ENCODE results near the gene PLIN1.

DNA sequence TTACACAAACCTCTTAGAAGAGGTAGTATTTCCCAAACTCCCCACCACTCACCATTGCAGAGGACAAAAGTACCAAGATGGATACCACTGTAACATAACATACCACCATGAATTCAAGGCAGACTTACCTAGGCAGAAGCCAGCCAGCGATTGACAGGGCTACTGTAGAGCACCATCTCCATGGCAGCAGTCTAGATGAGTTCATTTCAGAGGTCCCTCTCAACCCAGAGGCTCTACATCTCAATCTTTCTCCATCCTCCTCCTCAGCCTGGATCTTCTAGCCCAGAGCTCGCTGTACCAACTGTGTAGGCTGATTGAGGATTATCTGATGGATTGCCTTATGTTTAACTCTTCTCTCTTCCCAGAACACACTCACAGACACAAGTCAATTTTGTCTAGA, 2.0 kb upstream of the PLIN1 start:
- TF ChIP-seq, protein P1, sequence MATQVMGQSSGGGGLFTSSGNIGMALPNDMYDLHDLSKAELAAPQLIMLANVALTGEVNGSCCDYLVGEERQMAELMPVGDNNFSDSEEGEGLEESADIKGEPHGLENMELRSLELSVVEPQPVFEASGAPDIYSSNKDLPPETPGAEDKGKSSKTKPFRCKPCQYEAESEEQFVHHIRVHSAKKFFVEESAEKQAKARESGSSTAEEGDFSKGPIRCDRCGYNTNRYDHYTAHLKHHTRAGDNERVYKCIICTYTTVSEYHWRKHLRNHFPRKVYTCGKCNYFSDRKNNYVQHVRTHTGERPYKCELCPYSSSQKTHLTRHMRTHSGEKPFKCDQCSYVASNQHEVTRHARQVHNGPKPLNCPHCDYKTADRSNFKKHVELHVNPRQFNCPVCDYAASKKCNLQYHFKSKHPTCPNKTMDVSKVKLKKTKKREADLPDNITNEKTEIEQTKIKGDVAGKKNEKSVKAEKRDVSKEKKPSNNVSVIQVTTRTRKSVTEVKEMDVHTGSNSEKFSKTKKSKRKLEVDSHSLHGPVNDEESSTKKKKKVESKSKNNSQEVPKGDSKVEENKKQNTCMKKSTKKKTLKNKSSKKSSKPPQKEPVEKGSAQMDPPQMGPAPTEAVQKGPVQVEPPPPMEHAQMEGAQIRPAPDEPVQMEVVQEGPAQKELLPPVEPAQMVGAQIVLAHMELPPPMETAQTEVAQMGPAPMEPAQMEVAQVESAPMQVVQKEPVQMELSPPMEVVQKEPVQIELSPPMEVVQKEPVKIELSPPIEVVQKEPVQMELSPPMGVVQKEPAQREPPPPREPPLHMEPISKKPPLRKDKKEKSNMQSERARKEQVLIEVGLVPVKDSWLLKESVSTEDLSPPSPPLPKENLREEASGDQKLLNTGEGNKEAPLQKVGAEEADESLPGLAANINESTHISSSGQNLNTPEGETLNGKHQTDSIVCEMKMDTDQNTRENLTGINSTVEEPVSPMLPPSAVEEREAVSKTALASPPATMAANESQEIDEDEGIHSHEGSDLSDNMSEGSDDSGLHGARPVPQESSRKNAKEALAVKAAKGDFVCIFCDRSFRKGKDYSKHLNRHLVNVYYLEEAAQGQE (IDR thresholded peaks at IDR 0.05; ENCODE audit: insufficient read depth in 1 of 2, low read depth in 2 of 2, low read length in 2 of 2) = no peak
- TF ChIP-seq POLR2AphosphoS5 (IDR thresholded peaks at IDR 0.05; ENCODE audit: low read depth, low read length) = no peak

All from PFSK-1 (cell line).